ENCODE measurements around the gene KRT13. TPM values are rescaled to one million over a fixed set of nuclear protein-coding genes. Genes with fewer than 3 reads are reported as not detected.

Gene KRT13
- total and polyA plus RNA-seq, 9 of the 15 experiments (the other 6 are each of a cell fraction or from before 2014, with no cell fraction given): 0.11 to 1.1 (median 0.24) TPM; not detected in 3

- Histone ChIP-seq H2AFZ (ENCODE audit: low read depth, low read length) (peak overlapping the region; percentile 89), H4K20me1 (replicated peaks; ENCODE audit: control insufficient read depth, insufficient read depth, low read length) (no peaks in the 10 kb centered on the region), H3K9me1 (ENCODE audit: control insufficient read depth, insufficient read depth, low read length) (no peaks in the 10 kb centered on the region), H3K79me2 (ENCODE audit: control insufficient read depth, insufficient read depth, low read length) (no peaks in the 10 kb centered on the region), H3K27ac (ENCODE audit: extremely low read depth, low read depth, low read length) (no peak overlapping the region; the same call in 2 of the 3 replicates), H3K4me3 (no peak overlapping the region), H3K9ac (ENCODE audit: insufficient read depth in 1 of 2, low read depth in 2 of 2, low read length in 2 of 2) (peak overlapping the region in 1 of 2 experiments; percentile 54; a peak in 2 of 4 replicates), H3K27me3 (ENCODE audit: control insufficient read depth in 2 of 2, insufficient read depth in 2 of 2, low read length in 2 of 2) (peaks cover 0 to 4% of the 10 kb centered on the region in 2 experiments; a peak in 1 of 5 replicates), H3K4me1 (replicated peaks in 1 of 2; ENCODE audit: control insufficient read depth in 2 of 2, insufficient read depth in 2 of 2, low read length in 2 of 2) (peaks cover 31 to 34% of the 10 kb centered on the region in 2 experiments), H3K4me2 (ENCODE audit: insufficient read depth, low read length) (peak overlapping the region; percentile 70), H3K9me3 (replicated peaks; ENCODE audit: control insufficient read depth, insufficient read depth, low read depth, low read length) (no peaks in the 10 kb centered on the region), H3K36me3 (ENCODE audit: control insufficient read depth, insufficient read depth, low read length) (no peaks in the 10 kb centered on the region)
- ATAC-seq: no peak; the same call in 2 of the 3 replicates
- no TSS peak for BruUV-seq (replicated peaks)
- ChIA-PET CTCF (ENCODE audit: low intra/inter-chr PET ratio) (interaction anchor here (0.5 to 5.3 kb wide), 13 partner anchors 20 to 745 kb away, joined by 3 to 135 read pairs (median 7); partner anchors contain the start of gene KRT19), POLR2A (interaction anchor here (0.5 to 3.1 kb wide), 9 partner anchors 7 to 141 kb away, joined by 3 to 15 read pairs (median 6); partner anchors contain the start of genes EIF1, KRT19 and KRT36)
- DNase-seq (ENCODE audit: extremely low read depth in 1 of 4, low spot score in 3 of 4): peak; percentile 43 to 69 (median 52)
- 28% methylated on average over 21 of the region's 23 CpGs for WGBS (ENCODE audit: insufficient coverage, low coverage, missing lambda C conversion rate)
- intact Hi-C loops (cut with micrococcal nuclease): loop anchor here (2.0 kb wide), 1 partner anchor 745 kb away; no protein-coding TSS in a partner anchor
- FAIRE-seq: peak; percentile 11
- in situ Hi-C loops (cut with MboI): loop anchor here (5.0 kb wide), 3 partner anchors 61 to 746 kb away; partner anchors contain the start of gene KRT36
- TF ChIP-seq CHD1 (IDR thresholded peaks at IDR 0.05; ENCODE audit: low read length) (no peak), SMAD3 (CRISPR knock-in tag; conservative IDR thresholded peaks at IDR 0.05) (no peak), ZNF124 (CRISPR knock-in tag; IDR thresholded peaks at IDR 0.05) (no peak), LARP7 (IDR thresholded peaks at IDR 0.05) (no peak), BRD4 (IDR thresholded peaks at IDR 0.05) (no peak), TOE1 (IDR thresholded peaks at IDR 0.05; ENCODE audit: borderline replicate concordance) (no peak), TOE1 (CRISPR knock-in tag; IDR thresholded peaks at IDR 0.05; ENCODE audit: borderline replicate concordance, low read depth) (no peak), JUN (IDR thresholded peaks at IDR 0.05; ENCODE audit: borderline replicate concordance, low read depth, low read length) (peak; percentile 77; the same call in 1 of the 2 replicates), JUN (CRISPR knock-in tag; IDR thresholded peaks at IDR 0.05; ENCODE audit: borderline replicate concordance) (no peak), ZNF324 (CRISPR knock-in tag; IDR thresholded peaks at IDR 0.05) (no peak), NCOA1 (IDR thresholded peaks at IDR 0.05; ENCODE audit: low read depth) (no peak), FOXA1 (IDR thresholded peaks at IDR 0.05; ENCODE audit: borderline replicate concordance) (no peak), ARID1B (IDR thresholded peaks at IDR 0.05) (peak; percentile 65), NR2F6 (CRISPR knock-in tag; IDR thresholded peaks at IDR 0.05) (no peak), SMAD2 (IDR thresholded peaks at IDR 0.05; ENCODE audit: low read depth, low read length) (no peak), CTCFL (IDR thresholded peaks at IDR 0.05; ENCODE audit: borderline replicate concordance, insufficient read depth, low read depth, low read length, poor library complexity, severe bottlenecking) (no peak), PYGO2 (tag; IDR thresholded peaks at IDR 0.05) (no peak), ELF2 (CRISPR knock-in tag; IDR thresholded peaks at IDR 0.05) (no peak), ZNF239 (CRISPR knock-in tag; IDR thresholded peaks at IDR 0.05) (no peak), ZNF512 (tag; IDR thresholded peaks at IDR 0.05) (no peak)
Measured at GRCh38 chr17:41547921-41548843, 42.8 kb upstream of the KRT13 start.
